Urinary bladder (tissue), 4 donors: ENCODE results near the gene DPF1. TPM values are rescaled to one million over a fixed set of nuclear protein-coding genes. Genes with fewer than 3 reads are reported as not detected.

Experiments
- DNase-seq: peaks from one replicate; pipeline ENCODE4 v3.0.0-alpha.2; 2015; ENCODE audit errors: extremely low spot score
- H3K27ac ChIP-seq: one replicate; pipeline ENCODE4 v1.5.1; 2013; ENCODE audit warnings: low read depth, mild to moderate bottlenecking, moderate library complexity
- H3K36me3 ChIP-seq: one replicate; pipeline ENCODE4 v1.6.1; 2013; ENCODE audit warnings: mild to moderate bottlenecking, moderate library complexity; ENCODE audit not compliant: insufficient read depth
- H3K4me1 ChIP-seq: one replicate; pipeline ENCODE4 v1.6.1; 2013; ENCODE audit warnings: mild to moderate bottlenecking, moderate library complexity; ENCODE audit not compliant: insufficient read depth
- H3K4me3 ChIP-seq: one replicate; pipeline ENCODE4 v1.5.1; 2013; ENCODE audit warnings: low read depth, low read length
- WGBS: extraction: QIAGEN DNeasy Blood & Tissue Kit; methylation state at CpG from one replicate; pipeline ENCODE4 v1.1.7; 2013; 5-methylcytosine and 5-hydroxymethylcytosine counted together
- polyA plus RNA-seq: library from polyadenylated mRNA; stranded (reverse); fragments of 200-250 nt; gene quantifications from one replicate; pipeline ENCODE4 v1.2.3, GENCODE V29; 2013
- total RNA-seq: library from RNA; depleted of rRNA; stranded (reverse); fragments of >200 nt; gene quantifications from one replicate; pipeline ENCODE4 v1.2.3, GENCODE V29; 2014
- donor health status: healthy with polysubstance abuse.
- donor health status: healthy.

Gene DPF1
- total and polyA plus RNA-seq, 2 donors, result 0.24 to 1.1 TPM

DNA sequence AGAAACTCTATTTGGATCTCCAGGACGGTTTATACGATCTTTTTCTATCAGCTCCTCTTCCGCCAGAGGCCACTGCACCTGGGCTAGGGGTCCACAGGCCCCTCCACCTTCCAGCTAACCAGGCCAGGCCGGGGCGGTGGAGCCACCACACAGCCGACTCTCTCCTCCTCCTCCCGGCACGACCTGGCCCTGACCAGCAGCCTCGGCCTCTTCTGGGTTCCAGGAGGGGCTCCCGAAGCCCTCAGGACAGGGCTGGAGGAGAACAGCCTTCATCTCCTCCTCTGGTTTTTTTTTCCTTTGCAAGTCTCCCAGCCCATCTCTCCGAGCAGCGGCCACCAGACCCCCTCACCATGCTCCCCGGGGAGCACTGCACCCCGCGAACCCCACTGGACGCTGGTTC lies 17.1 kb downstream of the DPF1 start:
- no peak overlapping the region for H3K27ac ChIP-seq
- H3K36me3 ChIP-seq, result peaks cover 2% of the 10 kb centered on the region
- no peak overlapping the region for H3K4me3 ChIP-seq
- 91% methylated on average over 16 of the region's 16 CpGs for WGBS
- H3K4me1 ChIP-seq, result no peaks in the 10 kb centered on the region
- DNase-seq, result no peak

DNA sequence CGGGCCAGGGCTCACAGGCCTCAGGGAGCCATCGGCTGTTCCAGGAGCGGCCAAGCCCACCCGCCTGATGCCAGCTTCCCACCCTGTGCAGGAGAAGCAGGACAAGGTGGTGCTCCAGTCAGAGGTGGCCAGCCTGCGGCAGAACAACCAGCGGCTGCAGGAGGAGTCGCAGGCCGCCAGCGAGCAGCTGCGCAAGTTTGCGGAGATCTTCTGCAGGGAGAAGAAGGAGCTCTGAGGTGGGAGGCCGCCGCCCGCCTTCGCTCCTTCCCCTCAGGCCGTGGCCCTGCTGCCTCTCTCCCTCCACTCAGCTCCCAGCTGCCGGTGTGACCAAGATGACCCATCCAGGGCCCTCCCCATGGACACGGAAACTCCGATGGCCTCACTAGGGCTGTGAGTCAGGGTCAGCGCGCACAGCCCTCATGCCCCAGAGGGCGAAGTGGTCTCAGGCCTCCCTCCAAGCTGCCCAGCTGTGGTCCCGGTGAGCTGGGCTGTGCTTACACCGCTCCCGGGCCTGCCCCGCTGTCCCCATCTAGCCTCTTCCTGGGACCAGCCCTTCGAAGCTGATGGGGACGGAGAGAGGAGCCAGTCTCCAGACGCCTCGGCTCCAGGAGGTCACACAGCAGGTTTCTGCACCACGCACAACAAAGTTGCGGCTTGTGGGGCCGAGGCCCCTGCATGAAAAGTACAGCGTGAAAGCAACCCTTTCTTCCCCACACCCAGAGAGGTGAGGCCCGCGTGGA lies 17.8 kb downstream of the DPF1 start:
- DNase-seq, result no peak
- no peak overlapping the region for H3K4me3 ChIP-seq
- no peak overlapping the region for H3K27ac ChIP-seq
- H3K36me3 ChIP-seq, result peaks cover 4% of the 10 kb centered on the region
- 87% methylated on average over 36 of the region's 36 CpGs for WGBS
- H3K4me1 ChIP-seq, result no peaks in the 10 kb centered on the region

DNA sequence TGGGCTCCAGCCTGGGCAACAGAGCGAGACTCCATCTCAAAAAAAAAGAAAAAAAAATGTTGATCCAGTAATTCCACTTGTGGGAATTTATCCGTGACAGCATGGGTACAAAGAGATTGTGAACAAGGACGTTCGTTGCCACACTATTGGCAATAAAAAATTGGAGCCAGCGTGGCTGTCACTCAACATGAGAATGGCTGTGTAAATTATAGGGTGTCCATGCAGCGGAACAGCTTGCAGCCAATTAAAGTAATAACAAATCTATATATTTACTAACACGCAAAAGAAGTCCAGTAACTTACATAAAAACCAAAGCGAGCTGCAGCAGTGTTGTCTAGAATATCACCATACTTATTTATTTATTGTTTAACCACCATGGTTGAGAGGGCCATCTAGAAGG lies 19.3 kb downstream of the DPF1 start:
- Histone ChIP-seq H3K27ac (no peak overlapping the region), H3K4me3 (no peak overlapping the region), H3K36me3 (peaks cover 4% of the 10 kb centered on the region), H3K4me1 (no peaks in the 10 kb centered on the region)
- WGBS, result 95% methylated on average over 8 of the region's 8 CpGs
- no peak for DNase-seq

DNA sequence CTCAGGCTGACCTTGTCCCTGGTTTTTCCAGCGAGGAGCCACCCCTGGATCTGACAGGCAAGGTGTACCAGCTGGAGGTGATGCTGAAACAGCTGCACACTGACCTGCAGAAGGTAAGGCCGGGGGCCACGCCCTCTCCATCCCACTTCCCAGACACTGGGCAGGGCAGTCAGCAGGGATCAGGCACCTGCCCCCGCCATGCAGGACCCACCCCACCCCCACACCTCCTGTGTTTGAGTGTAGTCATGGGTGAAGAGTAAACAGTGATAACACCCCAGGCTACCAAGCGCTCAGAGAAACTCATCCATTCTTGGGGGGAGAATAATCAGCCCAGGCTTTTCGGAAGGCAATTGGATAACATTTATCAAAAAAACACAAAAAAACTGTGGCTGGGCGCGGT lies 19.9 kb downstream of the DPF1 start:
- WGBS, result 92% methylated on average over 8 of the region's 8 CpGs
- peaks cover 4% of the 10 kb centered on the region for H3K36me3 ChIP-seq
- H3K4me3 ChIP-seq, result no peak overlapping the region

DNA sequence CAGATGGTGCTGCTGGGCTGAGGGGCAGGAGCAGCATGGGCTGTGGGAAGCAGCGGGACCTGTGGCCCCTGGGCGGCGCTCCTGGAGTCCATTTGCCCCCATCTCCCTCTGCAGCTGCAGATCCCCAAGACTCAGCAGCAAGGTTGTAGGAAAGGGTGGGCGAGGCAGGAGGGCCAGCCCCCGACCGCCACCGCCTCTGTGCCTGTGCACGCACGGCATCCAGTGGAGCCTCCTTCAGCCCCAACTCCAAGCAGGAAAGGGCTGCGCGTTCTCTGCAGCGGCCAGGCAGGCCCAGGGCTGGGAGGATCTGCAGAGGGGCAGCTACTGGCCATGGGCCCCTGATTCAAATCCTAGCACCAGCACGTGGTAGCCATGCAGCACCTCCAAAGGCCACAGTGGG lies 20.8 kb downstream of the DPF1 start:
- Histone ChIP-seq H3K4me3 (no peak overlapping the region), H3K4me1 (no peaks in the 10 kb centered on the region), H3K27ac (no peak overlapping the region), H3K36me3 (peaks cover 4% of the 10 kb centered on the region)
- WGBS, result 93% methylated on average over 13 of the region's 13 CpGs
- no peak for DNase-seq

More for the DNA sequence above, 19.9 kb downstream of the DPF1 start:
- no peak overlapping the region for H3K27ac ChIP-seq
- H3K4me1 ChIP-seq, result no peaks in the 10 kb centered on the region
- no peak for DNase-seq

DNA sequence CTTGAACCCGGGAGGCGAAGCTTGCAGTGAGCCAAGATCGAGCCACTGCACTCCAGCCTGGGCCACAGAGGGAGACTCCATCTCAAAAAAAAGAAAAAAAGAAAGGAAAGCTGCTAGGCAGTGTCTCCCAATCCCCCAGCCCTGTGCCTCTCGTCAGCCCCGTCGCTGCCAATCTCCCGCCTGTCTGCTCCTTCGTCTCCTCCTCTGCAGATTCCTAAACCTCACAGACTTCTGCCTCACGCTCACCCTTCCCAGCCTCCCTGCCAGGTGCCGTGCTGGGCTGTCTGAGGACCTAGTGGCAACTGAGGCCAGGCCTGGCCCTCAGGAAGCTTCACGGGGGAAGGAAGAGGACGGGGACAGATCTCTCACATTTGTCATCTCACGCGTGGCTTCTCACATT lies 21.5 kb downstream of the DPF1 start:
- no peak for DNase-seq
- H3K27ac ChIP-seq, result no peak overlapping the region
- no peak overlapping the region for H3K4me3 ChIP-seq
- peaks cover 4% of the 10 kb centered on the region for H3K36me3 ChIP-seq
- 97% methylated on average over 14 of the region's 14 CpGs for WGBS
- no peaks in the 10 kb centered on the region for H3K4me1 ChIP-seq

DNA sequence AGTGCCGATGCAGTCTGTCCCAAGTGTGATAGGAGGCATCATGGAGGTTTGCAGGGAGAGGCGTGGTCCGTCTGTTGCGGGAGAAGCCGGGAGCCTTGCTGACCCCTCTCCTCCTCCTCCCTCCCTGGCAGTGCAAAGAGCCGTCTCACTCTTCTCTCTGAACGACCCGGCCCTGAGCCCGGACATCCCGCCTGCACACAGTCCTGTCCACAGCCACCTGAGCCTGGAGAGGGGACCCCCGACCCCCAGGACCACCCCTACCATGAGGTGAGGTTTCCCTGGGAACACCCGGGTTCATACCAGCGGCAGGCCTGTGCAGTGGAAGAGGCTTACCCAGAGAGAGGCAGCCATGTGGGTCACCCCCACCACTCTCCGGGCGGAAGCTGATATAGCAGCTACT lies 22.3 kb downstream of the DPF1 start:
- 91% methylated on average over 15 of the region's 15 CpGs for WGBS
- H3K4me3 ChIP-seq, result no peak overlapping the region
- peaks cover 4% of the 10 kb centered on the region for H3K36me3 ChIP-seq
- H3K4me1 ChIP-seq, result no peaks in the 10 kb centered on the region
- no peak overlapping the region for H3K27ac ChIP-seq
- DNase-seq, result no peak

DNA sequence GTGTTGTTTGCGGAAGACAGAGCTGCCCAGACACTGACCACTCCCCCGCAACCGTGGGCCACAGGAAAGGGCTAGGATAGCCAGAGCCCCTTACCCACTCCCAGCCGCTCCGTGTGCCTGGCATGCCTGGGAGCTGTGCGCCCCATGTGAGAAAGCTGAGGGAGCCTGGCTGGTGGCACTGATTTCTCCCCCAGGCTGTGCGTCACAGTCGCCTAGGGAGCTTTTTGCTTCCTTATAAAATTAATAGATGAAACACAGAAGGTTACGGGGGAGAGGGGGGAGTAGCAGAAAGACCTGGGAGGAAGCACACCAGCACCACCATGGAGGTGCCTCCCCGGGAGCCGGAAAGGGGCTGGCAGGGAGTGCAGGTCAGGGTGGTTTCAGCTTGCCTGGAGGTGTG lies 24.7 kb downstream of the DPF1 start:
- no peak overlapping the region for H3K27ac ChIP-seq
- no peaks in the 10 kb centered on the region for H3K4me1 ChIP-seq
- DNase-seq, result no peak
- no peak overlapping the region for H3K4me3 ChIP-seq
- H3K36me3 ChIP-seq, result peaks cover 4% of the 10 kb centered on the region
- WGBS, result 89% methylated on average over 11 of the region's 11 CpGs

DNA sequence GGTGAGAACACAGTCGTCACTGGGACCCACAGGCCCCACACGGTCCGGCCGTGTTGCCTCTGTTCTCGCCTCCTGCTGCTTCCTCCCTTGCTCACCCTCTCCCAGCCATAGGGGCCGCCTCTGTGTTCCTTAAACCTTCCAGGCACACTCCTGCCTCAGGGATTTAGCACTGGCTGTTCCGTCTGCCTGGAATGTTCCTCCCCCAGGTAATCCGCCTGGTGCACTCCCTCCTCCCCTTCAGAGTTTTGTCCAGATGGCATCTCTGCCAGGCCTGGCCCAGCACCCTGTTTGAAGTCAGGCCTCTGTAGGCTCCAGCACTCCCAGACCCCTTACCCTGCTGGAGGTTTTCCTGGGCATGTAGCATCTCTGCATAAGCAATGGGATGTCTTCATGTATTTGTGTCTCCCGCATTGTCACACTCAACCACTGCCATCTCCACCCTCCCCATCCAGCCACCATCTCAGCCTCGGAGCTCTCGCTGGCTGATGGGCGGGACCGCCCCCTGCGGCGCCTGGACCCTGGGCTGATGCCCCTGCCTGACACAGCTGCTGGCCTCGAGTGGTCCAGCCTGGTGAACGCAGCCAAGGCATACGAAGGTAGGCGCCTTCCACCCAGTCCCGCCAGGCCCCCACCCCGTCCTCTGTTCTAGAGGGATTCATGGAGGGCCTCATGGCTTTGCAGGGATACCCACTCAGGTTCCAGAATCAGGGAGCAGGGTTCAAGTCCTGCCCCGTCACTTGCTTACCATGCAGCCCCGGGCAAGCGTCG lies 25.9 kb downstream of the DPF1 start:
- H3K36me3 ChIP-seq, result peaks cover 4% of the 10 kb centered on the region
- WGBS, result 93% methylated on average over 25 of the region's 25 CpGs
- no peaks in the 10 kb centered on the region for H3K4me1 ChIP-seq
- H3K27ac ChIP-seq, result no peak overlapping the region
- DNase-seq, result no peak
- no peak overlapping the region for H3K4me3 ChIP-seq

DNA sequence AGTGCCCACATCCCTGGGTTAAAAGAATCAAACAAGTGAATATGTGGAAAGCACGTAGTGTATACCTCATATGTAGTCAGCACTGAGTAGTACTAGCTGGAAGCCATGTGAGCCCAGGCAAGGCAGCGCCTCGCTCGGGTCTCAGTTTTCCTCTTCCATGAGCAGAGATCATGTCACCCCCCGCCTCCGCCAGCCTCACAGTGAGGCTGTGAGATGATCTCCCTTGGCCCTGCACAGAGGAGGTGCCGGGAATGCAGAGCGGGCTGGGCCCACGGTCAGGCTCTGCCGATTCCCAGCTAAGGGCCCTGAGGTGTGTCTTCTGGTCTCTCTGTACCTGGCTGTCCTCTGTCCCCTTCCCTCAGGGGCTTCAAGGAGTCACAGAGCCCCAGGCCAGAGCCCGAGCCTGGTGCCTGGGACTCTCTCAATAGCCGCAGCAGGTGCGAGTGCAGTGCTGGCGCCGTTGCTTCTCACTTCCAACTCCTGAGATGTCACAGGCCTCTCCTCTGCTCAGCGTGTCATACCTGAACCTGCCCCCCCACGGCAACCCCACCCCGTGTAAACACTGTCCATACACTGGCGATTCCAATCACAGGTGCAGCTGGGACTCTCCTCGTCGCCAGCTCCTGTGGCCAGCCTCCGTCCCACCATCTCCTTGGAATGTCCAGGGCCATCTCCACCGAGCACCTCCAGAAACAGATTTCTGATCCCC lies 26.9 kb downstream of the DPF1 start:
- Histone ChIP-seq H3K27ac (no peak overlapping the region), H3K36me3 (peaks cover 4% of the 10 kb centered on the region), H3K4me1 (no peaks in the 10 kb centered on the region), H3K4me3 (no peak overlapping the region)
- 96% methylated on average over 23 of the region's 23 CpGs for WGBS
- DNase-seq, result no peak

DNA sequence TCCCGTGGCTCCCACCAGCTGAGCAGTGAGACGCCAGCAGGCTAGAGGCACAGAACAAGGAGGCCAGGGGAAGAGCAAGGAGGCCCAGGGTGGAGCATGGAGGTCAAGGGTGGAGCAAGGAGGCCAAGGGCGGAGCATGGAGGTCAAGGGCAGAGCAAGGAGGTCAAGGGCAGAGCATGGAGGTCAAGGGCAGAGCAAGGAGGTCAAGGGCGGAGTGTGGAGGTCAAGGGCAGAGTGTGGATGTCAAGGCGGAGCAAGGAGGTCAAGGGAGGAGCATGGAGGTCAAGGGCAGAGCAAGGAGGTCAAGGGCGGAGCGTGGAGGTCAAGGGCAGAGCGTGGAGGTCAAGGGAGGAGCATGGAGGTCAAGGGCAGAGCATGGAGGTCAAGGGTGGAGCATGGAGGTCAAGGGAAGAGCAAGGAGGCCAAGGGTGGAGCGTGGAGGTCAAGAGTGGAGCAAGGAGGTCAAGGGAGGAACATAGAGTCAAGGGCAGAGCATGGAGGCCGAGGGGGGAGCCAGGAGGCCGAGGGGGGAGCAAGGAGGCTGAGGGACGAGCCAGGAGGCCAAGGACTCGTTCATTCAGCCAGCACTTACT lies 27.7 kb downstream of the DPF1 start:
- Histone ChIP-seq H3K4me3 (no peak overlapping the region), H3K27ac (no peak overlapping the region), H3K4me1 (no peaks in the 10 kb centered on the region), H3K36me3 (no peaks in the 10 kb centered on the region)
- 96% methylated on average over 13 of the region's 13 CpGs for WGBS
- no peak for DNase-seq

DNA sequence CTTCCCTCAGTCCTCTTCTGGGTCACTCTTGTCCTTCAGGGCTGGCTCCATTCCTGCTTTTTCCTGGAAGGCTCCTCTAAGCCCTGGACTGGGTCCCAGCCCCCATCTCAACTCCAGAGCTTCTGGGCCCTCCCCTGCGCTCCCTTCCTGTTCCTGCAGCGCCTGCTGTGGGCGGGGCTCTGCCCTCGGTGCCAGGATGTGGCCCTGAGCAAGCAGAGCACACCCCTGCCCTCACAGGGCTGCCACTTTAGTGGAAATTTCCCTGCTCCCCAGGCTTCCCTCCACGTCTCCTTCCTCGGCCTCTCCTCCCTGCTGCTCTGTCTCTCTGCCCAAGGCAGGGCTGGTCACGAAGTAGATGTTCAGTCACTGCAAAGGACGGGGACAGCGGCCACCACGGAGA lies 28.8 kb downstream of the DPF1 start:
- Histone ChIP-seq H3K4me3 (no peak overlapping the region), H3K4me1 (no peaks in the 10 kb centered on the region), H3K36me3 (no peaks in the 10 kb centered on the region), H3K27ac (no peak overlapping the region)
- WGBS, result 91% methylated on average over 10 of the region's 10 CpGs
- DNase-seq, result no peak

DNA sequence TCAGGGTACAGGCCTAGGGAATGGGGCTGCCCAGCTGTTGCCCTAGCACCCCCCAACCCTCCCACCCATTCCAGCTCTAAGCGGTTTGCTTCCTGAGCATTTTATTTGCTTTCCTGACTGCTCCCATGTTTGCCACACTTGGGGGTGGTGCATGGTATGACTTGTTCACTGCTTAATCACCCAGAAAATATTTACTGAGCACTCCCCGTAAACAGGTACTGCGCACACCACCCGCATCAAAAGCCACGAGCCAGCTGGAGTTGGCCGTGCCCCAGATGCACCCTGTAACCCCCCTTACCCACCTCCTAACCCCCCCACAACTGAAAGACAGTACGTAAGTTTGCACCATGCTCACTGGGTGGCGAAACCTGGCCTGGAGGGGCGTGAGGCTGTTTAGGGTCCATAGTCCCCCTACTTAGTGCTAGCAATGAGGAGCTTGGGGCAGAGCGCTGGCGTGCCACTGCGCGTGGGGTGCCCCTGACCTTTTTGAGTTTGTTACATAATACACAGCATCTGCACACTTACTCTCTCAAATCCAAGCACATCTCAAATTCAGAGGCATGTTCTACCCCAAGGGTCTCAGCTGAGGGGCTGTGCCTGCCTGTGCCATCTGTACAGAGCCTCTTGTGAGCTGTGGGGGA lies 29.8 kb downstream of the DPF1 start:
- H3K4me3 ChIP-seq, result no peak overlapping the region
- H3K36me3 ChIP-seq, result no peaks in the 10 kb centered on the region
- 92% methylated on average over 13 of the region's 13 CpGs for WGBS
- no peaks in the 10 kb centered on the region for H3K4me1 ChIP-seq
- DNase-seq, result no peak
- H3K27ac ChIP-seq, result no peak overlapping the region
